Stimulated activated CD8-positive, alpha-beta memory T cell treated with anti-CD3 and anti-CD28 coated beads, Interleukin-7, amount 100 ng/mL, for 24 hours (primary cell): Measurements from ENCODE around the gene DOCK8.

Experiments
- DNase-seq: peaks from one replicate; pipeline ENCODE4 v3.0.0-alpha.2; 2020; ENCODE audit warnings: low read depth

Gene DOCK8

DNA sequence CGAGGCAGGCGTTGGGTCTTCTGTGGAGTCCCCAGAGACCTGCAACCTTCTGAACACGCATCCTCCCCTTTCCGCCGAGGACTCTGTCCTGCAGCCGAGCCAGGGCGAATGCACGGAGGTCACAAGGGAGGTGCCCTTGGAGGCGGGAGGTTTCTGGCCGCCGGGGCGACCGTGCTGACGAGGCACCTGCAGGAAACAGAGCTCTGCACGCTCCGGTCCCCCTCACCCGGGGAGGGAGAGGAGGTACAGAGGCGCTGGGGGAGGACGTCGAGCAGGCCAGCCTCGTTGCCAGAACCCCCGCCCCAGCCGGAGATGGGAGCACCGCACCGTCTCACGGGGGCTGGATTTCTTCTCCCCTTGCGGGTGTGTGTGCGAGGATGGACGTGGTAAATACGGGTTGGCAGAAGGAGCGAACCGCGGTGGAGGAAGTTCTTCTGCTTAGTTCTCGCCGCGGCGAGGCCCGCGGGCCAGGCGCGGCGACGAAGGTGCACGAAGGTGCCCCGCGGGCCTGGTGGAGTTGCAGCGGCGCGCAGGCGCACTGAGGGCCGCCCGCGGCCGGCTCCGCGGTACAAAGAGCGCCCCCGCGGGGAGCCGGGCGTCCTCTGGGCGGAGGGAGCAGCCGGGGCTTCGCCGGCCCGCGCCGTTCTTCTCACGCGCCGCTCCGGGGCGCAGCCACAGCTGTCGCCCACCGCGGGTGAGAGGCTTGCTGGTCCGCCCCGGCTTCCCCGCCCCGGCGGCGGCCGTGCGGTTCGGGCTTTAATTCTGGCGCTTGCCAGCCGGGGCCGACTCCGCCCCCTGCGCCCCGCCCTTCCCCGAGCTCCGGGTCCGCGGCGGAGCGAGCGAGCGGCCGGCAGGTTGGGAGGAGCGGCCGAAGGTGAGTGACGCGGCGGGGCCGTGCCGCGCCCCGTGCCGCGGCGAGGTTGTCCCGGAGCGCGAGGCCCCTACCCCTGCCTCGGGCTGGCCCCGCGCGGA lies 289.5 kb downstream of the DOCK8 start, which contains the start of gene KANK1:
Gene KANK1, plus strand, starts transcription at position 815 of the 972 bp plus-strand sequence.
- peak; percentile 46 for DNase-seq

DNA sequence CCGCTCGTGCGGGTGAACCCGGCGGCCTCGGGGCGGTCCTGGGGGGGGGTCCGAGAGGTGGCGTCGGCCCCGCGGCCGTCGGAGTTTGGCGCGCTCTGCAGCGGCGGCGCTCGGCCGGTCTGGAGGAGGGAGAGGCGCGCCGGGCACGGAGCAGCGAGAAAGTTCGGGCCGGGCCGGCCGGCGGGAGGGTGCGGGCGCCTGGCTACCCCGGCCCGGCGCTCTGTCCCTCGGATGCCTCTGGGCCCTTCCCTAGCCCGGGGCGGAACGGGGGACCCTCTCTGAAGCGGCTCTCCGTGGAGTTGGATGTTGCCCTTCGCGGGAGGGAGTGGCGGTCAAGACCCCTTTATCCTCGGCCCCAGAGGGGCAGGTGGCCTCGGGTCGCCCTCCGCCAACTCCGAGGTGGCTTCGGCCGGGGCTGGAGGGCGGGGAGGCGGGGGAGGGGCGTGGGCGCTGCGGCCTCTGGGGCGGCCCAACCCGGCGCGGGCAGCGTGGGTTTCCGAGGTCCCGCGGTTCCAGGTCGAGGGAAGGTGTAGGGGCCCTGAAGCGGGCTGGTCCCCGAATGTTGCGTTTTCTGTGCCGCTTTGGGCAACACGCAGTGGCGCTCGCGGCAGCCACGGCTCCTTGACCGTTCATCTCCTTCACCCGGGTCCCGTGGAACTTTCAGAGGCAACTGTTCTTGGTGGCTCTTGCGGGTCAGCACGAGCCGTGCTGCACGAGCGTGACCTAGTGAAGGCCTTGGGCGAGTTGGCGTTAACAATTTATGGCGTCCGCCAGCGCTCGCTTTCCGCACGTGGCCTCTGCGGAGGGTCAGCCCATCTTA lies 290.5 kb downstream of the DOCK8 start:
- no peak for DNase-seq

DNA sequence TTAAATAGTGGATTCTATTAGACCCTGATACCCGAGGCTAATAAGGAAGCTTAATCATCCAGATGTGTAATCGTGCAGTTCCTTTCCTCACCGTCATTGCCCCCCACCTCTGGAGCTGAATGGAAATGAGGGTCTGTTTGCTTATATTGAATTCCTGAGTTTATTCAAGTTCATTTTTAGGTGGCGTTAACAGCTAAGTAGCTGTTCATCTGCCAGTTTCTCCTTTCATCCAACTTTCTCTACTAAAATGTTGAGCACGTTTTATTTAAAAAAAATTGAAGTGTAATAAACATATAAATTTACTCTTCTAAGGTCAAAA lies 291.0 kb downstream of the DOCK8 start:
- DNase-seq, result no peak

DNA sequence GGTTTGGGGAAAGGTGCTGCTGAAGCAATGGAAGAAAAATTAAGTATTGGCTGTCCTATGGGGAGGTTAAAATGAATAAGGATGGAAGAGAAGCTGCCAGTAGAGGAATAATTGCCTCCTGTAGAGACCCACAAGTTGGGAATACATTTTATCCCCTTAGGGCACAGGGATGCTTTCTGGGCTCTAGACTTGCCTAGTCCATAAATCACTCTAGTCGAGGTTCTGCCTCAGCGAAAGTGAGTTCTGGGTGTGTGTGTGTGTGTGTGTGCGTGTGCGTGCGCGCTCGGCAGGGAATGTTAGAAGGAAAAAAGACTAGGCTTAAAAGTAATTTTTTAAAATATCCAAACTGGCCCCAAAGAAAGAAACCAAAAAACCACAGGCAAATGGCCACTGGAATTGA lies 291.6 kb downstream of the DOCK8 start:
- DNase-seq, result no peak

DNA sequence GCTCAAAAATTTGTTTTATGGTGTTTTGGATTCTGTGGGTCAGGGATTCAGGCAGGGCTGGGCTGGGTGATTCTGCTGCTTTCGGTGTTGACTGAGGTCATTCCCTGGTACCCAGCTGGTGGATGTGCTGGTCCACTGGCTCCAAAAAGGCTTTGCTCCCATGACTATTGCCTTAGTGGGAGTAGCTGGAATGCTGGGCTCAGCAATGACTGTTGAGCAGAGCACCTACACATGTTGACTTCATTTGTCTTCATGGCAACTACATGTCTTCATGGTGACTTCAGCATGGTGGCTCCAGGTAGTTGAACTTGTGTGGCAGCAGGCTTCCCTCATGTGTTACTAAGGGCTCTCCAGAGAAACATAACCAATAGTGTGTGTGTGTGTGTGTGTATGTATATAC lies 297.2 kb downstream of the DOCK8 start:
- DNase-seq, result no peak

DNA sequence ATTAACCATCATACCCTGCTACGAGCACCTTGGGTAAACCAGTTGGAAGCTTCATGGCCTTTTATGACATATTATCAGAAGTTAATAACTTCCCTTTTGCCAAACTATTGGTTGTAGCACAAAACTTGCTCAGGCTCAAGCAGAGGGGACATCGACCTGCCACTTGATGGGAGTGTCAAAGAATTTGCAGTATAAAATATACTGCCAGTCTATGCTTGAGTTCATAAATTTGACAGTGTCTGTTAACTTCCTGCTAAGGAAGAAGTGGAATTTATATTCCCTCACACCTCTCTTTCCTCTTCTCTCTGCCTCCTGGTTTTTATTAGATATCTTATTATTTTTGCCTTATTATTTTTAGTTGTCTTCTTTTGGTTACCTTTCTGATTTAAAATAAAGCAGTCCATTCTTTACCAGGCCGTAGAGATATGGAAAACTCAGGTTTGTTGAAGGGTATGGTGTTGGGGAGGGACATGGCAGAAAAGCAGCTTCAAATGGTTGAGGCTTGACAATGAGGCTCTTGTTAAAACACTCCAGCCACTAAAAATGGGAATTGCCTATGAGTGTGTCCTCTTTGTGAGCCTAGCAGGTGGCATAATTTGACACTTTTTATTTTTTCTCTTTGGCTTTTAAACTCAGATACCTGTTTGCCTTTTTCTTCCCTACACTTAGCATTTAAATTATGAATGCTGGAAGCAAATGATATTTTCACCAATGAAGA lies 298.0 kb downstream of the DOCK8 start:
- no peak for DNase-seq
